MCF 10A (cell line): ENCODE measurements around the gene DCP1A. TPM values are rescaled to one million over a fixed set of nuclear protein-coding genes. Genes with fewer than 3 reads are reported as not detected.
A peak's percentile ranks its signal among the peaks of the same experiment; 100 is the strongest.
"Not testable (repeated sequence)": the region's sequence is repeated elsewhere in the genome, so short reads cannot be mapped to it uniquely, and the experiment has no call there.

ENCODE experiments used
- BruUV-seq: library from RNA; stranded (reverse); fragments of 400-500 nt; replicated peaks from 2 replicates; lab custom pipeline; 2021; lab: Mats Ljungman, UMichigan
- CTCF ChIA-PET: fragments of 300-600 bp; sonication (Branson Sonifier 250); formaldehyde crosslinking; extraction: SDS; loops from one replicate; lab custom pipeline; 2021; ENCODE audit warnings: antibody characterized with exemption, inconsistent platforms; lab: Yijun Ruan, JAX
- POLR2A ChIA-PET: fragments of 300-600, 350-650 bp; sonication (Branson Sonifier 250); formaldehyde crosslinking; extraction: SDS; loops from one replicate; lab custom pipeline; 2020; ENCODE audit warnings: antibody characterized with exemption, inconsistent platforms; lab: Yijun Ruan, JAX
- DNase-seq: peaks from one replicate; pipeline ENCODE4 v3.0.0-alpha.2; 2018; ENCODE audit not compliant: unreplicated experiment
- H3K27ac Mint-ChIP-seq: one replicate; pipeline ENCODE4 v1.8.0; 2022; ENCODE audit warnings: mild to moderate bottlenecking, low read depth, mixed read lengths; ENCODE audit not compliant: unreplicated experiment
- H3K27me3 Mint-ChIP-seq: one replicate; pipeline ENCODE4 v1.8.0; 2022; ENCODE audit warnings: mixed read lengths; ENCODE audit not compliant: insufficient read depth, unreplicated experiment
- H3K36me3 Mint-ChIP-seq: one replicate; pipeline ENCODE4 v1.8.0; 2022; ENCODE audit warnings: mild to moderate bottlenecking, moderate library complexity, mixed read lengths; ENCODE audit not compliant: insufficient read depth, unreplicated experiment
- H3K4me1 Mint-ChIP-seq: one replicate; pipeline ENCODE4 v1.8.0; 2022; ENCODE audit warnings: mixed read lengths; ENCODE audit not compliant: insufficient read depth, unreplicated experiment
- H3K4me3 Mint-ChIP-seq: one replicate; pipeline ENCODE4 v1.8.0; 2022; ENCODE audit warnings: mild to moderate bottlenecking, moderate library complexity, mixed read lengths; ENCODE audit not compliant: unreplicated experiment
- H3K9me3 Mint-ChIP-seq: one replicate; pipeline ENCODE4 v1.8.0; 2022; ENCODE audit warnings: mixed read lengths; ENCODE audit not compliant: unreplicated experiment
- intact Hi-C: fragments of 100-400 bp; cut with micrococcal nuclease; formaldehyde crosslinking; loops from 2 replicates; pipeline ENCODE4 v1.14.1; 2022
- total RNA-seq: library from RNA; stranded (reverse); gene quantifications from 2 replicates; pipeline ENCODE4 v1.2.3, GENCODE V29; 2022
- TF ChIP-seq, protein P1 (sequence below): fragments of 200-600 bp; IDR thresholded peaks from one replicate; pipeline ENCODE4 v1.8.0; 2022; ENCODE audit warnings: antibody characterized with exemption, mild to moderate bottlenecking; ENCODE audit not compliant: unreplicated experiment

Gene DCP1A
- total RNA-seq, 1 experiment from 2014 or later: 22.1 TPM

DNA sequence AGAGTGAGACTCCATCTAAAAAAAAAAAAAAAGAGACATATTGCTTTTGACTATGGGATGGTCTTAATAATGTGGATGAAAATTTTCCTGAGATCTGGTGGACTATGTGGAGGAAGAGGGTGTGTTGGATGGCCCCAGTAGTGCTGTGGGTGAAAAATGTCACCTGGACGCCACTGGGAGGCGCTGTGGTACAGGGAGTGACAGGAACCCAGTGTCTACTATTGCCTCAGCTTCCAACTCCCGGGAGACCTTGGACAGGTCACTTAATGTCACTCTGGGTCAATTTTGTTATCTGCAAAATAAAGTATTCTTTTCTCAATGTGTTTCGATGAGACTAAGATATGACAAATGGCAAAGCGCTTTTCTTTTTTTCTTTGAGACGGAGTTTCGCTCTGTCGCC is 27.7 kb upstream of the DCP1A start:
- TF ChIP-seq, protein P1, sequence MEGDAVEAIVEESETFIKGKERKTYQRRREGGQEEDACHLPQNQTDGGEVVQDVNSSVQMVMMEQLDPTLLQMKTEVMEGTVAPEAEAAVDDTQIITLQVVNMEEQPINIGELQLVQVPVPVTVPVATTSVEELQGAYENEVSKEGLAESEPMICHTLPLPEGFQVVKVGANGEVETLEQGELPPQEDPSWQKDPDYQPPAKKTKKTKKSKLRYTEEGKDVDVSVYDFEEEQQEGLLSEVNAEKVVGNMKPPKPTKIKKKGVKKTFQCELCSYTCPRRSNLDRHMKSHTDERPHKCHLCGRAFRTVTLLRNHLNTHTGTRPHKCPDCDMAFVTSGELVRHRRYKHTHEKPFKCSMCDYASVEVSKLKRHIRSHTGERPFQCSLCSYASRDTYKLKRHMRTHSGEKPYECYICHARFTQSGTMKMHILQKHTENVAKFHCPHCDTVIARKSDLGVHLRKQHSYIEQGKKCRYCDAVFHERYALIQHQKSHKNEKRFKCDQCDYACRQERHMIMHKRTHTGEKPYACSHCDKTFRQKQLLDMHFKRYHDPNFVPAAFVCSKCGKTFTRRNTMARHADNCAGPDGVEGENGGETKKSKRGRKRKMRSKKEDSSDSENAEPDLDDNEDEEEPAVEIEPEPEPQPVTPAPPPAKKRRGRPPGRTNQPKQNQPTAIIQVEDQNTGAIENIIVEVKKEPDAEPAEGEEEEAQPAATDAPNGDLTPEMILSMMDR: peak; percentile 87
- POLR2A ChIA-PET: no interaction called here
- peaks cover 4% of the 10 kb centered on the region for H3K4me1 Mint-ChIP-seq
- intact Hi-C loops: loop anchor here (2.0 to 10.0 kb wide), 3 partner anchors 140 to 547 kb away; no protein-coding TSS in a partner anchor
- no peak overlapping the region for H3K27ac Mint-ChIP-seq
- peaks cover 26% of the 10 kb centered on the region for H3K27me3 Mint-ChIP-seq
- no peaks in the 10 kb centered on the region for H3K36me3 Mint-ChIP-seq
- CTCF ChIA-PET: interaction anchor here (0.5 to 7.9 kb wide), 14 partner anchors 13 to 1244 kb away, joined by 3 to 84 read pairs (median 3); no protein-coding TSS in a partner anchor
- no peak overlapping the region for H3K4me3 Mint-ChIP-seq
- BruUV-seq: no TSS peak
- no peaks in the 10 kb centered on the region for H3K9me3 Mint-ChIP-seq
- peak; percentile 83 for DNase-seq

DNA sequence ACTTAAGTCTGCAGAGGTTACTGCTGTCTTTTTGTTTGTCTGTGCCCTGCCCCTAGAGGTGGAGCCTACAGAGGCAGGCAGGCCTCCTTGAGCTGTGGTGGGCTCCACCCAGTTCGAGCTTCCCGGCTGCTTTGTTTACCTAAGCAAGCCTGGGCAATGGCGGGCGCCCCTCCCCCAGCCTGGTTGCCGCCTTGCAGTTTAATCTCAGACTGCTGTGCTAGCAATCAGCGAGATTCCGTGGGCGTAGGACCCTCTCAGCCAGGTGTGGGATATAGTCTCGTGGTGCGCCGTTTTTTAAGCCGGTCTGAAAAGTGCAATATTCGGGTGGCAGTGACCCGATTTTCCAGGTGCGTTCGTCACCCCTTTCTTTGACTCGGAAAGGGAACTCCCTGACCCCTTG is 23.4 kb upstream of the DCP1A start:
- CTCF ChIA-PET, BruUV-seq, H3K4me1 Mint-ChIP-seq, H3K27ac Mint-ChIP-seq, H3K27me3 Mint-ChIP-seq, H3K36me3 Mint-ChIP-seq, H3K9me3 Mint-ChIP-seq, DNase-seq: not testable (repeated sequence)
- intact Hi-C loops: loop anchor here (10.0 kb wide), 1 partner anchor 144 kb away; no protein-coding TSS in a partner anchor
- POLR2A ChIA-PET: interaction anchor here (2.4 kb wide), 1 partner anchor 23 kb away, joined by 6 read pairs; the partner anchor contains the start of gene DCP1A
- H3K4me3 Mint-ChIP-seq: peak overlapping the region; percentile 62

DNA sequence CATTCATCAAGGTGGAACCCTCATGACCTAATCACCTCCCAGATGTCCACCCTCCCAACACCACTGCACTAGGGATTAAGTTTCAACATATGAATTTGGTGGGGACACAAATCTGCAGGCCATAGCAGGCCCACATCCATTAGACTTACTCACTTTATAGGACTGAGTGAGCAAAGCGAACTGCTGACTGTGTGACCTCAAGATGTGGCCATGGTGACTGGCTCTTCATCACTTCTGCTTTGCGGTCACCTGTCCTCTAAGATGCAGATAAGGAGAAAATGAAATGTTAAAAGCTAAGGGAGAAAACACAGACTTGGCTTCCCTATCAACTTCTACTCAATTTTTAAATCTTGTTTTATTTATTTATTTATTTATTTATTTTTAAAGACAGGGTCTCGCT is 14.5 kb upstream of the DCP1A start:
- Mint-ChIP-seq H3K4me3 (no peak overlapping the region), H3K27me3 (no peaks in the 10 kb centered on the region), H3K36me3 (no peaks in the 10 kb centered on the region), H3K4me1 (no peaks in the 10 kb centered on the region), H3K9me3 (no peaks in the 10 kb centered on the region), H3K27ac (no peak overlapping the region)
- CTCF ChIA-PET: interaction anchor here (0.6 to 0.8 kb wide), 2 partner anchors 13 to 349 kb away, joined by 3 read pairs; no protein-coding TSS in a partner anchor
- POLR2A ChIA-PET: interaction anchor here (1.9 kb wide), 1 partner anchor 14 kb away, joined by 5 read pairs; the partner anchor contains the start of gene DCP1A
- TF ChIP-seq, protein P1: no peak
- BruUV-seq: no TSS peak
- DNase-seq: no peak
- intact Hi-C loops: no loop called here

DNA sequence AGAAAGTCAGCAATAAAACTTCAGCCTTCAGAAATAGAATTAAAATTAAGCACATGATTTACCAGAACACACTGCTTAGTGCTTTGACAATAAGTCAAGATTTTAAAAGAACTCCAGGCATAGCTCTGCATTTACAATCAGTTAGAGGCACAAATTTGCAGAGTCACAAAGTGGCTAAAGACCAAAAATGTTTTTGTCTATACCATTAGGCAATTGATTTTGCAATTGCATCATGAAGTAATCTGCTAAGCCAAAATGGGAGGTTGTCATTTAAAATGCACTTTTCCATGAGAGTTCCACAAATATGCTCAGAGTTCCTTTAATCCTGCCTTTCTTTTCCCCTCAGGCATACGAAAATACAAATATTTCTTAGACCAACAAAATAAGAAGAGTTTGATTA is 10.1 kb upstream of the DCP1A start:
- Mint-ChIP-seq H3K36me3 (no peaks in the 10 kb centered on the region), H3K9me3 (no peaks in the 10 kb centered on the region), H3K4me3 (no peak overlapping the region), H3K4me1 (no peaks in the 10 kb centered on the region), H3K27me3 (no peaks in the 10 kb centered on the region), H3K27ac (no peak overlapping the region)
- POLR2A ChIA-PET: interaction anchor here (2.6 kb wide), 1 partner anchor 11 kb away, joined by 29 read pairs; the partner anchor contains the start of gene DCP1A
- BruUV-seq: no TSS peak
- CTCF ChIA-PET: interaction anchor here (0.7 kb wide), 2 partner anchors 9 to 1823 kb away, joined by 3 to 6 read pairs; no protein-coding TSS in a partner anchor
- TF ChIP-seq, protein P1: no peak
- intact Hi-C loops: no loop called here
- peak; percentile 21 for DNase-seq
